Subcutaneous abdominal adipose tissue (tissue), 5 donors: ENCODE data around the gene CHFR.
"Not testable (repeated sequence)": the region's sequence is repeated elsewhere in the genome, so short reads cannot be mapped to it uniquely, and the experiment has no call there.

Source experiments
- H3K27ac ChIP-seq: one replicate; pipeline ENCODE4 v1.7.0; 2013; ENCODE audit warnings: low read depth, mild to moderate bottlenecking, inconsistent platforms, low read length, moderate library complexity
- H3K27me3 ChIP-seq, 5 donors: one replicate each; pipeline ENCODE4 v1.7.0; 2013; ENCODE audit warnings: low read length in 5 of 5, inconsistent platforms in 1 of 5; ENCODE audit not compliant: control insufficient read depth in 5 of 5, insufficient read depth in 4 of 5
- H3K36me3 ChIP-seq, 5 donors: one replicate each; pipeline ENCODE4 v1.7.0; 2013; ENCODE audit warnings: low read length in 5 of 5; ENCODE audit not compliant: control insufficient read depth in 5 of 5, insufficient read depth in 5 of 5
- H3K4me1 ChIP-seq, 5 donors: one replicate each; pipeline ENCODE4 v1.7.0; 2013; ENCODE audit warnings: low read length in 5 of 5, mild to moderate bottlenecking in 3 of 5, moderate library complexity in 1 of 5; ENCODE audit not compliant: control insufficient read depth in 5 of 5, insufficient read depth in 5 of 5
- H3K4me3 ChIP-seq, 5 donors: one replicate each; pipeline ENCODE4 v1.7.0; 2013; ENCODE audit warnings: low read length in 5 of 5, low read depth in 1 of 5
- H3K9ac ChIP-seq, 5 donors: one replicate each; pipeline ENCODE4 v1.7.0; 2013; ENCODE audit warnings: low read length in 5 of 5, mild to moderate bottlenecking in 4 of 5, moderate library complexity in 3 of 5
- H3K9me3 ChIP-seq, 5 donors: one replicate each; pipeline ENCODE4 v1.7.0; 2013; ENCODE audit warnings: low read length in 5 of 5; ENCODE audit not compliant: control insufficient read depth in 5 of 5
- donor health status: healthy.
- donor health status: healthy.
- donor health status: healthy.
- donor health status: healthy.
- donor health status: healthy.

CHFR gene

DNA sequence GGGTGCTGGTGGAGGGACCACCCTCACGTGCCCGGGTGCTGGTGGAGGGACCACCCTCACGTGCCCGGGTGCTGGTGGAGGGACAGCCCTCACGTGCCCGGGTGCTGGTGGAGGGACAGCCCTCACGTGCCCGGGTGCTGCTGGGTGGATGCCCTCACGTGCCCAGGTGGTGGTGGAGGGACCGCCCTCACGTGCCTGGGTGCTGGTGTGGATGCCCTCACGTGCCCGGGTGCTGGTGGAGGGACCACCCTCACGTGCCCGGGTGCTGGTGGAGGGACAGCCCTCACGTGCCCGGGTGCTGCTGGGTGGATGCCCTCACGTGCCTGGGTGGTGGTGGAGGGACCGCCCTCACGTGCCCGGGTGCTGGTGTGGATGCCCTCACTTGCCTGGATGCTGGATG, 30.4 kb downstream of the CHFR start:
- H3K36me3 ChIP-seq = peaks cover 3 to 94% (median 83%) of the 10 kb centered on the region in 5 donors
- H3K4me1 ChIP-seq, H3K4me3 ChIP-seq, H3K9ac ChIP-seq, H3K9me3 ChIP-seq, H3K27ac ChIP-seq, H3K27me3 ChIP-seq: not testable (repeated sequence)

DNA sequence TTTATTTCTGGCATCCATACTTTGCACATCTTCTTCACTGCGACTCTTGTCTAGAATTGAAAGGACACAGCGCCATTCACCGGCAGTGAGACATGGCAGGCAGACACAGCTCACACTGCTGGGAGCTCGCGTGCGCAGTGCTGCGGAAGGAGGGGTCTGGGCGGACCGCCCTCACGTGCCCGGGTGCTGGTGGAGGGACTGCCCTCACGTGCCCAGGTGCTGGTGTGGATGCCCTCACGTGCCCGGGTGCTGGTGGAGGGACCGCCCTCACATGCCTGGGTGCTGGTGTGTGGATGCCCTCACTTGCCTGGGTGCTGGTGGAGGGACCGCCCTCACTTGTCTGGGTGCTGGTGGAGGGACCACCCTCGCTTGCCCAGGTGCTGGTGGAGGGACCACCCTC, 30.8 kb downstream of the CHFR start:
- H3K4me1 ChIP-seq = peaks cover 0 to 3% (median 0%) of the 10 kb centered on the region in 5 donors
- no peak overlapping the region for H3K4me3 ChIP-seq
- H3K9me3 ChIP-seq = no peaks in the 10 kb centered on the region
- no peaks in the 10 kb centered on the region for H3K27me3 ChIP-seq
- H3K36me3 ChIP-seq = peaks cover 3 to 93% (median 83%) of the 10 kb centered on the region in 5 donors
- H3K27ac ChIP-seq = no peak overlapping the region
- no peak overlapping the region for H3K9ac ChIP-seq

DNA sequence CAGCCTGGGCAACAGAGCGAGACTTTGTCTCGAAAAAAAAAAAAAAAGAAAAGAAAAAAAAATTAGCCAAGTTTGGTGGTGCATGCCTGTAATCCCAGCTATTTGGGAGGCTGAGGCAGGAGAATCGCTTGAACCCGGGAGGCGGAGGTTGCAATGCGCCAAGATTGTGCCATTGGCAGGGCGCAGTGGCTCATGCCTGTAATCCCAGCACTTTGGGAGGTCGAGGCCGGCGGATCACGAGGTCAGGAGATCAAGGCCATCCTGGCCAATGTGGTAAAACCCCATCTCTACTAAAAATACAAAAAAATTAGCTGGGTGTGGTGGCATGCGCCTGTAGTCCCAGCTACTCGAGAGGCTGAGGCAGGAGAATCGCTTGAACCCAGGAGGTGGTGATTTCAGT, 32.2 kb downstream of the CHFR start:
- H3K27me3 ChIP-seq, H3K9me3 ChIP-seq, H3K4me3 ChIP-seq, H3K9ac ChIP-seq, H3K27ac ChIP-seq, H3K4me1 ChIP-seq: not testable (repeated sequence)
- peaks cover 3 to 92% (median 86%) of the 10 kb centered on the region in 5 donors for H3K36me3 ChIP-seq

DNA sequence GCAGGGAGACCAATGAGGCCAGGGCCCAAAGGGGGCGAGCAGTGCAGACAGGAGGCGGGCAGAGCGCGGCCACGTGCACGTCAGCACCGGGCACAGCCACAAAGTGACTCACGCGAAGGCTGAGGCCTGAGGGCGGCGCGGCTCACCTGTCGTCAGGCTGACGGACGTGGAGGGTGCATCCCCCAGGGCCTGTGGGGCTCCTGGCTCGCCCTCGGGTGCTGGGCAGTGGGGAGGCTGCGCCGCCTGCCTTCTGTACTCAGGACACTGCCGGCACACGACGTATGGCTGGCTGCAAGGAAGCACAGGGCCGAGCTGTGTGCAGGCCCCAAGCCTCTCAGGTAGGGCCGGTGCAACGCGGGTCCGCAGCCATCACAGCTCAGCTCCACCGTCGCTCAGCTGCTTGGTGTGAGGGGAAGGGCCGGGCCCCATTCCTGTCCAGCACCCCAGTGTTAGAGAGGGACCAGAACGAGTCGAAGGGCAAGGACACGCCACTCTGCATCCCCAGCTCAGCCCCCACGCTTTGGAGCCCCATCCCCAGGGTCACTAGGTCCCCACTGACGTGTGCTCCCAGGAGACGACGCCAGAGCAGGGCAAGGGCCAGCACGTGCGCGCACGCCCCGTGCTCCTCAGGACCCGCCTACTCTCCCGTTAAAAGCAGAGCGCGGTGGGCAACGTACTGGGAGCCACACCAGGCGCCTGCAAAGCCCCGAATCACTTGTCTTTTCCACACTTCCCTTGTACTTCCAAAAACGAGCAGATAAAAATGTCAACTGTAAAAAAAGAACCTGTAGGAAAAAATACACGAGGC, 33.9 kb downstream of the CHFR start:
- H3K27ac ChIP-seq = no peak overlapping the region
- H3K4me1 ChIP-seq = no peaks in the 10 kb centered on the region
- H3K36me3 ChIP-seq = peaks cover 0 to 92% (median 79%) of the 10 kb centered on the region in 5 donors
- no peaks in the 10 kb centered on the region for H3K27me3 ChIP-seq
- no peak overlapping the region for H3K4me3 ChIP-seq
- no peak overlapping the region for H3K9ac ChIP-seq
- no peaks in the 10 kb centered on the region for H3K9me3 ChIP-seq

DNA sequence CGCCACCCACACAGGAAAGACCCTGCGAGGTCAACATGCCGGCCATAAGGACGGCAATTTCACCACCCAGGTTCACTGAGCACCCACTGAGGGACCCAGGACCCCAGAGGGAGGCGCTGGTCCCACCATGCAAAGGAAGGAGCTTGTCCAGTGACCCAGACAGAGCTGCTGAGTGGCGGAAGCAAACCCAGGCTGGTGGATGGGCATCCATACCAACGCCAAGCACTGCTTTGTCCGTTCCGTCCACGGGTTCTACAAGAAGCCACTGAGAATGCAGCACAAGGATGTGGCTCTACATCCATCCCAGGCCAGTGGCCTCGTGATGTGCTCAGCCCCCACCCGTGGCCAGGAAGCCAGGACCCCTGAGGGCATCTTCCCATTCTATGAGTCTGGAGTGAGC, 34.9 kb downstream of the CHFR start:
- no peak overlapping the region for H3K4me3 ChIP-seq
- H3K4me1 ChIP-seq = no peaks in the 10 kb centered on the region
- peaks cover 0 to 93% (median 82%) of the 10 kb centered on the region in 5 donors for H3K36me3 ChIP-seq
- H3K9me3 ChIP-seq = no peaks in the 10 kb centered on the region
- no peak overlapping the region for H3K9ac ChIP-seq
- H3K27ac ChIP-seq = no peak overlapping the region
- H3K27me3 ChIP-seq = no peaks in the 10 kb centered on the region

DNA sequence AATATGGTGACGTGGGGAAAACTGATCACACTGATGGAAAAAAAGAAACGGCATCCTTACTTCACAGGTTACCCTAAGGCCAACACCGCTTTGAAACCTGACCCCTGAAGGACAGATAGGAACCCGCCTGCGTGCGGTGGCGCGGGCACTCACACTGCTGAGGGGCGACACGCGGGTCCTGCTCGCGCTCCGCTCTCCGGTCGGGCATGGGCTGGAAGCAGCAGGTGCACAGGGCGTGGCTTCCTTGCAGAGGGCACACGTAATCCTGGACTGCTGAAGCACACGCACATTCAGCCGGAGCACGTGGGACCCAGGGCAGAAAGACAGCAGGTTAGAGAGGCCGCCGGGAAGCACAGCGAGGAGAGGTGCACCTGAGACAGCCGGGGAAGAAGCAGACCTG, 35.9 kb downstream of the CHFR start:
- no peak overlapping the region for H3K9ac ChIP-seq
- no peaks in the 10 kb centered on the region for H3K9me3 ChIP-seq
- no peak overlapping the region for H3K27ac ChIP-seq
- no peaks in the 10 kb centered on the region for H3K27me3 ChIP-seq
- peaks cover 0 to 93% (median 80%) of the 10 kb centered on the region in 5 donors for H3K36me3 ChIP-seq
- no peaks in the 10 kb centered on the region for H3K4me1 ChIP-seq
- no peak overlapping the region for H3K4me3 ChIP-seq

DNA sequence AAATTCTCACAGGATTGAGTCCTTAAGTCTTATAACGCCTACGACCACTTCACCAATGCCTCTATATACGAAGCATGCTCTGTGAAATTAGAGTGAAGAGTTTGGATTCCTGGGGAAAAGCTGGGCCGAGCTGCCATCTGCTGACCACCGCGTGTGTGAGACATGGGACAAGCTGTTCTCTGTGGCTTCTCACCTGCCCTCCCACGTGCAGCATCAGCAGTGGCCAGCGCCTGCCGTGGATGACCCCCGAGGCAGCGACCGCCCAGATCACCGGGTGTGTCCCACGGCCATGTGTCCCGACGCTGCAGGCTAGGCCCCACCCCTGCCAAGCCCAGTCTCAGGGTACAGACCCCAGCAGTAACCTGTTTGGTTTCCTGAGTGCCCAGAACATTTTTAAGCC, 37.1 kb downstream of the CHFR start:
- no peak overlapping the region for H3K27ac ChIP-seq
- H3K9me3 ChIP-seq = no peaks in the 10 kb centered on the region
- no peaks in the 10 kb centered on the region for H3K27me3 ChIP-seq
- no peak overlapping the region for H3K4me3 ChIP-seq
- H3K36me3 ChIP-seq = peaks cover 2 to 90% (median 77%) of the 10 kb centered on the region in 5 donors
- no peaks in the 10 kb centered on the region for H3K4me1 ChIP-seq
- no peak overlapping the region for H3K9ac ChIP-seq

DNA sequence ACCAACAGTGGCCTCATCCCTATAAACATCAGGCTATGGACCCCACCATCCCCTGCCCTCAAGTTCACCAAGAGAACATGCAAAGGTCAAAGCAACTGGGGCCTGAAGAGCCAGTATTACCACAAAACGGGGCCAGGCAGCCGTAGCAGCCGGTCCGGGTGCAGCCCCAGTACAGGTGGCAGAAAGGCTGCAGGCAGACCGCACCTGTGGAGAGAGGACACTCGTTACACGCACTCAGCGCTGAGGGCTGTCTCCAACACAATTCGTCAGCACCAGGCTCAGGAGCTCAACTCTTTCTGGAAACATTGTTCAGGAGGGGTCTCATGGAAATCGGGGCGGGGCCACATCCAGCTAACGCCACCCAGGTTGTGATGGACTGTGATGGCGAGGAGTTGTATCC, 38.9 kb downstream of the CHFR start:
- Histone ChIP-seq H3K27me3 (no peaks in the 10 kb centered on the region), H3K36me3 (peaks cover 2 to 80% (median 72%) of the 10 kb centered on the region in 5 donors), H3K9ac (no peak overlapping the region), H3K27ac (no peak overlapping the region), H3K9me3 (no peaks in the 10 kb centered on the region), H3K4me3 (no peak overlapping the region), H3K4me1 (no peaks in the 10 kb centered on the region)

DNA sequence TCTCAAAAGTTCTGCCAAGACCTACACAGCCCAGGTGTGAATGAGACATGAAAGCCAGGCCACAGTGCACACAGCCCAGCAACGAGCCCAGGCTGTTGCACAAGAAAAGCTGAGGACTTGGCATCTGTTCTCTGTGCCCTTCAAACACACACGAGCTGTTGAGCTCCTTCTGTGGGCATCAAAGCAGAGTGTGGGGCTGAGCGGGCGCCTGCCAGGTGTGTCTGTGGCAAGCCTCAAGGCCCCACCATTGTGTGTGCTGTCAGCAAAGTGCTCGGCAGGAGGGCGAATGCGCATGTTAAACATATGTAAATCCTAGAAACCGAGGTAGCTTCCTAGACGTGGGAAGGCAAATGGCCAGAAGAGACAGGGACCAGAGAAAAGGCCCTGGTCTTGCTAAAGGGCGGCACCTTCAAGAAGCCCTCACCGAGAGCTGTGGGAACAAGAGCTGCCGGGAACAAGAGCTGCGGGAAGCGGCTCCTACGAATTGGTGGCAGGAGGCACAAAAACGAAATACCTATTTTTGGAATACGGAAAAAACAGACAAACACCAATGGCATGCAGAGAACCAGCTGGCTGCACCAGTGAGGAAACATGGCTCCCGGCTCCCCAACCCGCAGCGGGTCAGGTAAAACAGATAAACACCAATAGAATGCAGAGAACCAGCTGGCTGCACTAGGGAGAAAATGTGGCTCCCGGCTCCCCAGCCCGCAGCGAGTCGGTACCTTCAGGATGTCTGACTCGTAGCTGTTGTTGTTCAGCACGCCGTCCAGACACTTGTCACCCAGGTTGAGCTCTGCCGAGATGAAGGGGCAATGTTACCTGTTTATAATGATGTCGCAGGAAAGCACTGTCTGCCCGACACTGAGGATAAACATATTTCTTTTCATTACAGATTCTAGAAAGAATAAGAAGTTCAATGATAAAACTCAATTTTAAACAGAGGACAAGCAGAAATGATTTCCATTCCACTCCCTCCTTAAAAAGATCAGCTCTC, 39.7 kb downstream of the CHFR start:
- Histone ChIP-seq H3K4me1 (no peaks in the 10 kb centered on the region), H3K36me3 (peaks cover 2 to 79% (median 70%) of the 10 kb centered on the region in 5 donors)

DNA sequence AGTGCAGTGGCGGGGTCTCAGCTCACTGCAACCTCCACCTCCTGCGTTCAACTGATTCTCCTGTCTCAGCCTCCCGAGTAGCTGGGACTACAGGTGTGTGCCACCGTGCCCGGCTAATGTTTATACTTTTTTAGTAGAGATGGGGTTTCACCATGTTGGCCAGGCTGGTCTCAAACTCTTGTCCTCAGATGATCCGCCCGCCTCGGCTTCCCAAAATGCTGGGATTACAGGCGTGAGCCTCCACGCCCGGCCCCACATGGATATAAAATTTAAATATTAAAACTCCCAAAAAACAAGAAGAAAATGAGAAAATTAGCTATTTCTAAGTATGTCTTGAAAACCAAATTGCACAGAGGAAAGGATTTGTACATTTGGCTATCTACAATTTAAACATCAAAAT, 42.7 kb downstream of the CHFR start:
- not testable (repeated sequence) for H3K4me3 ChIP-seq, H3K27ac ChIP-seq, H3K9ac ChIP-seq, H3K27me3 ChIP-seq, H3K9me3 ChIP-seq, H3K4me1 ChIP-seq
- peaks cover 5 to 83% (median 73%) of the 10 kb centered on the region in 5 donors for H3K36me3 ChIP-seq

More for the DNA sequence above, 39.7 kb downstream of the CHFR start:
- Histone ChIP-seq H3K4me3 (no peak overlapping the region), H3K9ac (no peak overlapping the region), H3K9me3 (no peaks in the 10 kb centered on the region), H3K27ac (no peak overlapping the region), H3K27me3 (no peaks in the 10 kb centered on the region)
